SK-N-MC (cell line): ENCODE results near the gene MOCS2.

Source experiments
- EZH2 ChIP-seq: fragments of 200-600 bp; sonication (generic); IDR thresholded peaks from one replicate; pipeline ENCODE4 v1.6.1; 2017; ENCODE audit warnings: antibody characterized with exemption
- FOXP2 ChIP-seq: optimal IDR thresholded peaks from 2 replicates; pipeline ENCODE3; 2011; ENCODE audit warnings: mild to moderate bottlenecking, moderate library complexity; ENCODE audit not compliant: insufficient read depth; ENCODE audit errors: extremely low read length, control extremely low read depth

GRCh38 chr5:53080271-53080670 is 29.3 kb downstream of the MOCS2 start:
- no peak for TF ChIP-seq FOXP2
- TF ChIP-seq EZH2, result no peak
